GM12878 (cell line): ENCODE results near the gene VTI1A.

Source experiments
- CTCF ChIP-seq, 3 experiments: IDR thresholded peaks in 2 of 3; conservative IDR thresholded peaks in 1 of 3; 2 replicates each; pipeline ENCODE4 v1.5.1; 2011; ENCODE audit warnings: low read depth in 3 of 3, low read length in 3 of 3, mild to moderate bottlenecking in 3 of 3, control low read depth in 2 of 3, moderate library complexity in 2 of 3, inconsistent platforms in 1 of 3, mixed read lengths in 1 of 3; ENCODE audit not compliant: control insufficient read depth in 2 of 3, insufficient read depth in 1 of 3; ENCODE audit errors: extremely low read depth in 1 of 3
- NFIC ChIP-seq: IDR thresholded peaks from 2 replicates; pipeline ENCODE4 v1.6.1; 2012; ENCODE audit warnings: low read depth, mild to moderate bottlenecking, inconsistent platforms, low read length, moderate library complexity
- POLR2AphosphoS5 ChIP-seq: IDR thresholded peaks from 2 replicates; pipeline ENCODE4 v1.6.1; 2011; ENCODE audit warnings: mild to moderate bottlenecking, low read length, inconsistent platforms
- SIX5 ChIP-seq: IDR thresholded peaks from 2 replicates; pipeline ENCODE4 v1.6.1; 2011; ENCODE audit warnings: mild to moderate bottlenecking, low read depth, low read length, moderate library complexity; ENCODE audit not compliant: severe bottlenecking
- STAT1 ChIP-seq: fragments of 450-650 bp; conservative IDR thresholded peaks from 2 replicates; pipeline ENCODE4 v1.6.1; 2014; ENCODE audit warnings: antibody characterized with exemption, mild to moderate bottlenecking

- TF ChIP-seq POLR2AphosphoS5, result no peak
- TF ChIP-seq STAT1, result no peak
- TF ChIP-seq NFIC, result no peak
- no peak for TF ChIP-seq SIX5
- TF ChIP-seq CTCF (IDR thresholded peaks at IDR 0.05 in 2 of 3, conservative IDR thresholded peaks at IDR 0.05 in 1 of 3; ENCODE audit: control insufficient read depth in 2 of 3, extremely low read depth in 1 of 3, insufficient read depth in 1 of 3, low read depth in 3 of 3, low read length in 3 of 3), result no peak
Measured at GRCh38 chr10:112810711-112811151, 363.7 kb downstream of the VTI1A start.
